ENCODE data around the gene ERGIC3. TPM values are rescaled to one million over a fixed set of nuclear protein-coding genes. Genes with fewer than 3 reads are reported as not detected.

Gene ERGIC3
- total RNA-seq, 1 experiment from 2014 or later, result 530 TPM

- DNase-seq, result no peak
- H3K4me3 ChIP-seq, result no peak overlapping the region
- H3K36me3 ChIP-seq, result no peaks in the 10 kb centered on the region
- H3K9me3 ChIP-seq, result peaks cover 9% of the 10 kb centered on the region
- H3K27me3 ChIP-seq, result 0 out of 2 replicates have a peak, but pooled peaks cover 4% of the 10 kb centered on the region
Measured at GRCh38 chr20:35576816-35577215, 34.9 kb downstream of the ERGIC3 start.

- no peak overlapping the region for H3K4me3 ChIP-seq
- H3K27me3 ChIP-seq, result 0 out of 2 replicates have a peak, but pooled peaks cover 4% of the 10 kb centered on the region
- no peak for DNase-seq
- H3K9me3 ChIP-seq, result peaks cover 4% of the 10 kb centered on the region; the same call in 1 of the 2 replicates
- H3K36me3 ChIP-seq, result no peaks in the 10 kb centered on the region
Measured at GRCh38 chr20:35578469-35578868, 36.6 kb downstream of the ERGIC3 start.

- DNase-seq, result no peak
- no peaks in the 10 kb centered on the region for H3K36me3 ChIP-seq
- H3K27me3 ChIP-seq, result 0 out of 2 replicates have a peak, but pooled peaks cover 4% of the 10 kb centered on the region
- H3K9me3 ChIP-seq, result peaks cover 4% of the 10 kb centered on the region; the same call in 1 of the 2 replicates
- no peak overlapping the region for H3K4me3 ChIP-seq
Measured at GRCh38 chr20:35579196-35579595, 37.3 kb downstream of the ERGIC3 start.

- no peak overlapping the region for H3K4me3 ChIP-seq
- no peaks in the 10 kb centered on the region for H3K27me3 ChIP-seq
- H3K36me3 ChIP-seq, result no peaks in the 10 kb centered on the region
- DNase-seq, result no peak
- H3K9me3 ChIP-seq, result peaks cover 4% of the 10 kb centered on the region; the same call in 1 of the 2 replicates
Measured at GRCh38 chr20:35582131-35582530, 40.3 kb downstream of the ERGIC3 start.

- Histone ChIP-seq H3K9me3 (peaks cover 4% of the 10 kb centered on the region; the same call in 1 of the 2 replicates), H3K4me3 (no peak overlapping the region), H3K36me3 (no peaks in the 10 kb centered on the region), H3K27me3 (no peaks in the 10 kb centered on the region)
- no peak for DNase-seq
Measured at GRCh38 chr20:35582741-35583404, 41.0 kb downstream of the ERGIC3 start.

- Histone ChIP-seq H3K27me3 (no peaks in the 10 kb centered on the region), H3K36me3 (no peaks in the 10 kb centered on the region), H3K4me3 (no peak overlapping the region), H3K9me3 (peaks cover 4% of the 10 kb centered on the region; the same call in 1 of the 2 replicates)
- no peak for DNase-seq
Measured at GRCh38 chr20:35583636-35584560, 42.0 kb downstream of the ERGIC3 start.

- H3K9me3 ChIP-seq, result no peaks in the 10 kb centered on the region
- DNase-seq, result no peak
- H3K27me3 ChIP-seq, result no peaks in the 10 kb centered on the region
- H3K36me3 ChIP-seq, result no peaks in the 10 kb centered on the region
- no peak overlapping the region for H3K4me3 ChIP-seq
Measured at GRCh38 chr20:35586751-35587425, 45.0 kb downstream of the ERGIC3 start.

- Histone ChIP-seq H3K27me3 (no peaks in the 10 kb centered on the region), H3K9me3 (no peaks in the 10 kb centered on the region), H3K4me3 (no peak overlapping the region), H3K36me3 (no peaks in the 10 kb centered on the region)
- no peak for DNase-seq
Measured at GRCh38 chr20:35587436-35587835, 45.6 kb downstream of the ERGIC3 start.

GRCh38 chr20:35588397-35588796 lies 46.5 kb downstream of the ERGIC3 start:
- no peak overlapping the region for H3K4me3 ChIP-seq
- H3K36me3 ChIP-seq, result no peaks in the 10 kb centered on the region
- DNase-seq, result no peak

GRCh38 chr20:35592339-35592974 lies 50.6 kb downstream of the ERGIC3 start:
- Histone ChIP-seq H3K4me3 (no peak overlapping the region), H3K27me3 (no peaks in the 10 kb centered on the region), H3K36me3 (no peaks in the 10 kb centered on the region), H3K9me3 (no peaks in the 10 kb centered on the region)
- no peak for DNase-seq

More at GRCh38 chr20:35588397-35588796, 46.5 kb downstream of the ERGIC3 start:
- no peaks in the 10 kb centered on the region for H3K9me3 ChIP-seq
- no peaks in the 10 kb centered on the region for H3K27me3 ChIP-seq

GRCh38 chr20:35595456-35595855 lies 53.6 kb downstream of the ERGIC3 start:
- no peaks in the 10 kb centered on the region for H3K9me3 ChIP-seq
- no peak overlapping the region for H3K4me3 ChIP-seq
- H3K27me3 ChIP-seq, result peaks cover 7% of the 10 kb centered on the region
- DNase-seq, result no peak
- no peaks in the 10 kb centered on the region for H3K36me3 ChIP-seq

- H3K36me3 ChIP-seq, result no peaks in the 10 kb centered on the region
- no peaks in the 10 kb centered on the region for H3K9me3 ChIP-seq
- H3K4me3 ChIP-seq, result no peak overlapping the region
- H3K27me3 ChIP-seq, result peaks cover 10% of the 10 kb centered on the region
- DNase-seq, result no peak
Measured at GRCh38 chr20:35595901-35596300, 54.0 kb downstream of the ERGIC3 start.

GRCh38 chr20:35597186-35597585 lies 55.3 kb downstream of the ERGIC3 start:
- no peak overlapping the region for H3K4me3 ChIP-seq
- H3K27me3 ChIP-seq, result peaks cover 15% of the 10 kb centered on the region
- no peaks in the 10 kb centered on the region for H3K36me3 ChIP-seq
- no peaks in the 10 kb centered on the region for H3K9me3 ChIP-seq
- no peak for DNase-seq

- no peak for DNase-seq
- Histone ChIP-seq H3K9me3 (no peaks in the 10 kb centered on the region), H3K4me3 (no peak overlapping the region), H3K36me3 (no peaks in the 10 kb centered on the region), H3K27me3 (peaks cover 15% of the 10 kb centered on the region)
Measured at GRCh38 chr20:35598476-35598875, 56.6 kb downstream of the ERGIC3 start.

GRCh38 chr20:35598899-35599775 lies 57.3 kb downstream of the ERGIC3 start:
- no peak overlapping the region for H3K4me3 ChIP-seq
- peaks cover 15% of the 10 kb centered on the region for H3K27me3 ChIP-seq
- no peaks in the 10 kb centered on the region for H3K36me3 ChIP-seq
- DNase-seq, result no peak
- H3K9me3 ChIP-seq, result no peaks in the 10 kb centered on the region

- Histone ChIP-seq H3K36me3 (no peaks in the 10 kb centered on the region), H3K9me3 (no peaks in the 10 kb centered on the region), H3K4me3 (no peak overlapping the region), H3K27me3 (peaks cover 15% of the 10 kb centered on the region)
- DNase-seq, result no peak
Measured at GRCh38 chr20:35599776-35600120, 57.9 kb downstream of the ERGIC3 start.
